ENCODE results near the gene RPL19.

Gene RPL19

GRCh38 chr17:39197380-39198185, 2.5 kb upstream of the RPL19 start, which contains the start of gene CACNB1:
TSS of gene CACNB1 (minus strand) at chr17:39197669. CDS start at chr17:39197495, 174 bp downstream.
- Histone ChIP-seq H3K36me3 (ENCODE audit: control insufficient read depth, insufficient read depth, low read length) (peaks cover 31% of the 10 kb centered on the region), H3K4me1 (ENCODE audit: control insufficient read depth, insufficient read depth, low read length, poor library complexity, severe bottlenecking) (peaks cover 26% of the 10 kb centered on the region), H3K9me3 (ENCODE audit: control insufficient read depth, low read length) (no peaks in the 10 kb centered on the region), H3K27ac (ENCODE audit: low read depth, low read length, severe bottlenecking) (no peak within 1 kb of the TSS), H3K4me3 (ENCODE audit: extremely low read depth, insufficient read depth, low read length, poor library complexity, severe bottlenecking) (peak within 1 kb of the TSS; percentile 72)
- WGBS, 2 experiments (ENCODE audit: insufficient coverage in 2 of 2) = 1% methylated on average over 21 to 31 of the region's 55 CpGs

GRCh38 chr17:39198186-39198566, 1.9 kb upstream of the RPL19 start:
- Histone ChIP-seq H3K4me3 (ENCODE audit: extremely low read depth, insufficient read depth, low read length, poor library complexity, severe bottlenecking) (peak overlapping the region; percentile 72), H3K36me3 (ENCODE audit: control insufficient read depth, insufficient read depth, low read length) (peaks cover 34% of the 10 kb centered on the region), H3K4me1 (ENCODE audit: control insufficient read depth, insufficient read depth, low read length, poor library complexity, severe bottlenecking) (peaks cover 26% of the 10 kb centered on the region), H3K9me3 (ENCODE audit: control insufficient read depth, low read length) (no peaks in the 10 kb centered on the region), H3K27ac (ENCODE audit: low read depth, low read length, severe bottlenecking) (no peak overlapping the region)
- 83% methylated on average over 2 of the region's 4 CpGs; no CpG with 5 or more reads in 1 of the 2 experiments for WGBS, 2 experiments (ENCODE audit: insufficient coverage in 2 of 2)

GRCh38 chr17:39199820-39200069, 338 bp upstream of the RPL19 start:
- peak overlapping the region; percentile 94 for H3K4me3 ChIP-seq (ENCODE audit: extremely low read depth, insufficient read depth, low read length, poor library complexity, severe bottlenecking)

GRCh38 chr17:39200957-39201510, 951 bp downstream of the RPL19 start:
- H3K4me1 ChIP-seq (ENCODE audit: control insufficient read depth, insufficient read depth, low read length, poor library complexity, severe bottlenecking) = peaks cover 11% of the 10 kb centered on the region
- no peaks in the 10 kb centered on the region for H3K9me3 ChIP-seq (ENCODE audit: control insufficient read depth, low read length)
- peak overlapping the region; percentile 94 for H3K4me3 ChIP-seq (ENCODE audit: extremely low read depth, insufficient read depth, low read length, poor library complexity, severe bottlenecking)
- H3K27ac ChIP-seq (ENCODE audit: low read depth, low read length, severe bottlenecking) = peak overlapping the region; percentile 99
- peaks cover 46% of the 10 kb centered on the region for H3K36me3 ChIP-seq (ENCODE audit: control insufficient read depth, insufficient read depth, low read length)
- 35 to 43% methylated on average over 6 to 9 of the region's 11 CpGs for WGBS, 2 experiments (ENCODE audit: insufficient coverage in 2 of 2)

More at GRCh38 chr17:39199820-39200069, 338 bp upstream of the RPL19 start:
- H3K9me3 ChIP-seq (ENCODE audit: control insufficient read depth, low read length) = no peaks in the 10 kb centered on the region
- H3K27ac ChIP-seq (ENCODE audit: low read depth, low read length, severe bottlenecking) = peak overlapping the region; percentile 99
- H3K36me3 ChIP-seq (ENCODE audit: control insufficient read depth, insufficient read depth, low read length) = peaks cover 40% of the 10 kb centered on the region
- 0 to 3% methylated on average over 1 to 6 of the region's 10 CpGs for WGBS, 2 experiments (ENCODE audit: insufficient coverage in 2 of 2)
- H3K4me1 ChIP-seq (ENCODE audit: control insufficient read depth, insufficient read depth, low read length, poor library complexity, severe bottlenecking) = peaks cover 23% of the 10 kb centered on the region

- Histone ChIP-seq H3K4me3 (ENCODE audit: extremely low read depth, insufficient read depth, low read length, poor library complexity, severe bottlenecking) (no peak overlapping the region), H3K27ac (ENCODE audit: low read depth, low read length, severe bottlenecking) (no peak overlapping the region), H3K9me3 (ENCODE audit: control insufficient read depth, low read length) (no peaks in the 10 kb centered on the region), H3K36me3 (ENCODE audit: control insufficient read depth, insufficient read depth, low read length) (peaks cover 46% of the 10 kb centered on the region), H3K4me1 (ENCODE audit: control insufficient read depth, insufficient read depth, low read length, poor library complexity, severe bottlenecking) (peaks cover 8% of the 10 kb centered on the region)
- WGBS, 2 experiments (ENCODE audit: insufficient coverage in 2 of 2) = 100% methylated on average over 1 to 2 of the region's 8 CpGs
Observed at GRCh38 chr17:39204245-39204644, 4.2 kb downstream of the RPL19 start.

GRCh38 chr17:39205112-39205526, 5.0 kb downstream of the RPL19 start:
- H3K9me3 ChIP-seq (ENCODE audit: control insufficient read depth, low read length) = no peaks in the 10 kb centered on the region
- 94 to 100% methylated on average over 2 to 3 of the region's 3 CpGs for WGBS, 2 experiments (ENCODE audit: insufficient coverage in 2 of 2)
- no peak overlapping the region for H3K27ac ChIP-seq (ENCODE audit: low read depth, low read length, severe bottlenecking)
- peaks cover 13% of the 10 kb centered on the region for H3K4me1 ChIP-seq (ENCODE audit: control insufficient read depth, insufficient read depth, low read length, poor library complexity, severe bottlenecking)
- peaks cover 46% of the 10 kb centered on the region for H3K36me3 ChIP-seq (ENCODE audit: control insufficient read depth, insufficient read depth, low read length)
- H3K4me3 ChIP-seq (ENCODE audit: extremely low read depth, insufficient read depth, low read length, poor library complexity, severe bottlenecking) = no peak overlapping the region

GRCh38 chr17:39208136-39208535, 8.1 kb downstream of the RPL19 start:
- WGBS, 2 experiments (ENCODE audit: insufficient coverage in 2 of 2) = 79 to 85% methylated on average over 4 to 6 of the region's 7 CpGs

GRCh38 chr17:39208893-39209292, 8.8 kb downstream of the RPL19 start:
- H3K4me3 ChIP-seq (ENCODE audit: extremely low read depth, insufficient read depth, low read length, poor library complexity, severe bottlenecking) = no peak overlapping the region
- 74 to 76% methylated on average over 4 to 8 of the region's 8 CpGs for WGBS, 2 experiments (ENCODE audit: insufficient coverage in 2 of 2)

More at GRCh38 chr17:39208136-39208535, 8.1 kb downstream of the RPL19 start:
- no peaks in the 10 kb centered on the region for H3K9me3 ChIP-seq (ENCODE audit: control insufficient read depth, low read length)
- peaks cover 9% of the 10 kb centered on the region for H3K4me1 ChIP-seq (ENCODE audit: control insufficient read depth, insufficient read depth, low read length, poor library complexity, severe bottlenecking)
- no peak overlapping the region for H3K27ac ChIP-seq (ENCODE audit: low read depth, low read length, severe bottlenecking)
- no peak overlapping the region for H3K4me3 ChIP-seq (ENCODE audit: extremely low read depth, insufficient read depth, low read length, poor library complexity, severe bottlenecking)
- peaks cover 22% of the 10 kb centered on the region for H3K36me3 ChIP-seq (ENCODE audit: control insufficient read depth, insufficient read depth, low read length)

GRCh38 chr17:39209317-39210092, 9.4 kb downstream of the RPL19 start:
- Histone ChIP-seq H3K27ac (ENCODE audit: low read depth, low read length, severe bottlenecking) (no peak overlapping the region), H3K4me3 (ENCODE audit: extremely low read depth, insufficient read depth, low read length, poor library complexity, severe bottlenecking) (peak overlapping the region; percentile 8)
- WGBS, 2 experiments (ENCODE audit: insufficient coverage in 2 of 2) = 11 to 13% methylated on average over 28 to 32 of the region's 39 CpGs

More at GRCh38 chr17:39208893-39209292, 8.8 kb downstream of the RPL19 start:
- H3K27ac ChIP-seq (ENCODE audit: low read depth, low read length, severe bottlenecking) = no peak overlapping the region
- H3K36me3 ChIP-seq (ENCODE audit: control insufficient read depth, insufficient read depth, low read length) = peaks cover 15% of the 10 kb centered on the region
- H3K4me1 ChIP-seq (ENCODE audit: control insufficient read depth, insufficient read depth, low read length, poor library complexity, severe bottlenecking) = peaks cover 9% of the 10 kb centered on the region
- H3K9me3 ChIP-seq (ENCODE audit: control insufficient read depth, low read length) = no peaks in the 10 kb centered on the region

GRCh38 chr17:39210093-39210434, 10.0 kb downstream of the RPL19 start:
- Histone ChIP-seq H3K4me1 (ENCODE audit: control insufficient read depth, insufficient read depth, low read length, poor library complexity, severe bottlenecking) (peaks cover 9% of the 10 kb centered on the region), H3K4me3 (ENCODE audit: extremely low read depth, insufficient read depth, low read length, poor library complexity, severe bottlenecking) (peak overlapping the region; percentile 8), H3K27ac (ENCODE audit: low read depth, low read length, severe bottlenecking) (no peak overlapping the region), H3K36me3 (ENCODE audit: control insufficient read depth, insufficient read depth, low read length) (peaks cover 3% of the 10 kb centered on the region), H3K9me3 (ENCODE audit: control insufficient read depth, low read length) (no peaks in the 10 kb centered on the region)
- 24 to 27% methylated on average over 11 to 20 of the region's 22 CpGs for WGBS, 2 experiments (ENCODE audit: insufficient coverage in 2 of 2)

More at GRCh38 chr17:39209317-39210092, 9.4 kb downstream of the RPL19 start:
- Histone ChIP-seq H3K36me3 (ENCODE audit: control insufficient read depth, insufficient read depth, low read length) (peaks cover 8% of the 10 kb centered on the region), H3K4me1 (ENCODE audit: control insufficient read depth, insufficient read depth, low read length, poor library complexity, severe bottlenecking) (peaks cover 9% of the 10 kb centered on the region), H3K9me3 (ENCODE audit: control insufficient read depth, low read length) (no peaks in the 10 kb centered on the region)
